Posterior cingulate gyrus (tissue), 11 donors: ENCODE data around the gene DAPK1.
"Not testable (repeated sequence)": the region's sequence is repeated elsewhere in the genome, so short reads cannot be mapped to it uniquely, and the experiment has no call there.

ENCODE experiments used
- DNase-seq, 10 donors: peaks; one replicate each; pipeline versions ENCODE4 v3.0.0 to v3.0.0-alpha.2; 2020 to 2021; ENCODE audit warnings: mixed read lengths in 3 of 10
- intact Hi-C: fragments of 100-400 bp; cut with DNase I; formaldehyde crosslinking; loops from one replicate; pipeline ENCODE4 v1.15.1; 2023

The DAPK1 gene

GRCh38 chr9:87535817-87536539 is 38.3 kb downstream of the DAPK1 start:
- intact Hi-C loops: no loop called here
- no peak for DNase-seq

DNA sequence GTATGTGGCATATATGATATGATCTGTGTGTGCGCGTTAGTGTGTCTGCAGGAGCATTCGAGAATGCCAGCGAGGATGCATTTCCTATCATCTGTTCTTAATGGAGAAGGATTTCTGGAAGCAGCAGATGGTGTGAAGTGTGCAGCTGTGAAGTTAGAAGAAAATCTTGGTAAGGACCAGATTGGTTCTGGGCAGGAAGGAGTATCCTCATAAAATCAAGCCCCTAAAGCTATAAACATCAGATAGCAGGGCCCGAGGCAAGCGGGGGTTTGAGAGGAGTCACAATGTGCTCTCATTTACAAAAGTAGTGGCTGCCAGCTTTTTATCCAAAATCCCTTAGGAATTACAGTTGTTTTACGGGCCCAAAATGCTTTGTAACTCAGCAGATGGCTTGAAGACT is 40.0 kb downstream of the DAPK1 start:
- DNase-seq: no peak
- intact Hi-C loops: no loop called here

GRCh38 chr9:87540444-87541105 is 42.9 kb downstream of the DAPK1 start:
- intact Hi-C loops: no loop called here
- DNase-seq: no peak

DNA sequence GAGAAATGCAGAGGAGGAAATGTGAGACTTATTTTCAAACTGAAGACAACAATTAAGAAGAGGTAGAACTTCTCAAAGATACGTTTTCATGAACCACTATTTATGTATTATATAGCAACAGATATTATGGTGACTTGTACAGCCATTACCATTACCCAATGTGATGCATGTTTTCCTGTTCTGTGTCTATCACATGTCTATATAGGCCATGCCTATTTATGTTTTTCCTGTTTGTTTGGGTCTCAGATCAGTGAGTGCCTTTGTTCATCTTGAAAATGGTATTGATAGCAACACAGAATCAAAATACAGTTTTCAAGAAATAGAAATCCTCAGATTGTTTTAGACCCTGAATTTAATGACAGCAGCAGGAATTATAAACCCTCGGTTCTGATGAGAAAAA is 44.0 kb downstream of the DAPK1 start:
- DNase-seq: no peak
- intact Hi-C loops: no loop called here

- DNase-seq: no peak
- intact Hi-C loops: no loop called here
These were observed 44.5 kb downstream of the DAPK1 start for GRCh38 chr9:87542141-87542540.

GRCh38 chr9:87543251-87543650 is 45.6 kb downstream of the DAPK1 start:
- intact Hi-C loops: no loop called here
- DNase-seq: no peak

DNA sequence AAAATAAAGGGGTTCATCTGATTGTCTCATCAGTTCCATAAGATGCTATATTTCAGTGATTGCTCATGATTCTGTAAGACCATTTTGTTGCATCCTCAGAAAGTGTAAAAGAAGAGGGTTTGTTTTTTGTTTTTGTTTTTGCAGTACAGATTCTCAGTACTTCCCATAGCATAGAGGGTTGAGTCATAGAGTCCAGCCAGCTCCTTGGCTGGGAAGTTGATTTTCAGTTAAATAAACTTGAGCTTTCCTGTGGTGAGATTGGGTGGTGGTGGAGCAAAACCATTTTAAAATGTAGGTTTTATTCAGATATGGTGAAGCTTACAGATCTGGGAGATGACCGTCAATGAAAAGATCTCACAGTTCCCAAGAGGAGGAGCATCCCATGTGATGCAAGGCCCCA is 48.2 kb downstream of the DAPK1 start:
- no peak for DNase-seq
- intact Hi-C loops: no loop called here

GRCh38 chr9:87546704-87547103 is 49.0 kb downstream of the DAPK1 start:
- DNase-seq: no peak
- intact Hi-C loops: no loop called here

GRCh38 chr9:87547671-87548081 is 50.0 kb downstream of the DAPK1 start:
- intact Hi-C loops: no loop called here
- no peak for DNase-seq

- DNase-seq: no peak
- intact Hi-C loops: no loop called here
These were observed 50.5 kb downstream of the DAPK1 start for GRCh38 chr9:87548159-87548558.

- intact Hi-C loops, DNase-seq: not testable (repeated sequence)
These were observed 51.4 kb downstream of the DAPK1 start for GRCh38 chr9:87549088-87549487.

- no peak for DNase-seq
- intact Hi-C loops: no loop called here
These were observed 52.1 kb downstream of the DAPK1 start for GRCh38 chr9:87549791-87550190.

GRCh38 chr9:87550253-87550954 is 52.7 kb downstream of the DAPK1 start:
- DNase-seq: no peak
- intact Hi-C loops: no loop called here

DNA sequence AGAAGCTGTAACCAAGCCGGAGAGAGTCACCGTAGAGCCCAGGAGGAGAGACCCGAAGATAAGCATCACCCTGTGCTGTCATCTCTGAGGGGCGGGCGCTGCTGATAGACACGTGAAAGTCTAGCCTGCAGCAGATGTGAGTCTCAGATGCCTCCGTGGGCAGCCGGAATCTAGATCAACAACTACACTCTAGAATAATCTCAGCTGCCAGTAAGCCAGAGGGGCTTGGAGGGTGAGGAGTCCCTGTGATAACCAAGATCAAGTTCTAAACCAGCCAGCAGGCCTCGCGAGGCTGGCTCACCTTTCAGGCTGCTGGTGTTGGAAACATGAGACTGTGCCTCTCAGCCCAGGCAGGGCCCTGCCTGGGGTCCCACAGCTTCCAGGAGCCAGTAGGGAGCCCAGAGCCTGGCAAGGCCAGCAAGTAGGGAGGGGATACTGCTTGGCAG is 54.1 kb downstream of the DAPK1 start:
- intact Hi-C loops: no loop called here

GRCh38 chr9:87554171-87554910 is 56.7 kb downstream of the DAPK1 start:
- no peak for DNase-seq
- intact Hi-C loops: no loop called here

More for the DNA sequence above, 54.1 kb downstream of the DAPK1 start:
- DNase-seq: peak in 2 of 10 donors; percentile 21 to 87

GRCh38 chr9:87554976-87555375 is 57.3 kb downstream of the DAPK1 start:
- DNase-seq: no peak
- intact Hi-C loops: no loop called here

- no peak for DNase-seq
- intact Hi-C loops: no loop called here
These were observed 58.4 kb downstream of the DAPK1 start for GRCh38 chr9:87556039-87556438.

DNA sequence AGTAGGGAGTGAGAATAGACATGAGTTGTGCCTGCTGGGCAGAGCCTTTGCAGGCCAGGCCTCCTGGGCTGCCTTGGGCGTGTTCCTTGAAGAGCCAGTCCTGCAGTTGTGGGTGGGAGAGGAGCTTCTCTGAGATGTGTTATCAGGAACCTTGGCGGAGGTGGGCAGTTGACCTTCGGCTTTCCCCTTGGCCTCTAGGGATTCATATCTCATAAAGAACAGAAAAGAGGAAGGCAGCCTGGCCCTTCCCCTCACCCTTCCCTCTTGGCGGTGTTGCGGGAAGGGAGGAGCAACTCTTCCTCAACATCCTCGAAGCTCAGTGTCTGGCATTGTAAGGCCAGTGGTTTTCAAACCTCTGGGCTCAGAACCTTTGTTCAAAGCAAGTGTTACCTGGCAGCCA is 59.2 kb downstream of the DAPK1 start:
- no peak for DNase-seq
- intact Hi-C loops: no loop called here

DNA sequence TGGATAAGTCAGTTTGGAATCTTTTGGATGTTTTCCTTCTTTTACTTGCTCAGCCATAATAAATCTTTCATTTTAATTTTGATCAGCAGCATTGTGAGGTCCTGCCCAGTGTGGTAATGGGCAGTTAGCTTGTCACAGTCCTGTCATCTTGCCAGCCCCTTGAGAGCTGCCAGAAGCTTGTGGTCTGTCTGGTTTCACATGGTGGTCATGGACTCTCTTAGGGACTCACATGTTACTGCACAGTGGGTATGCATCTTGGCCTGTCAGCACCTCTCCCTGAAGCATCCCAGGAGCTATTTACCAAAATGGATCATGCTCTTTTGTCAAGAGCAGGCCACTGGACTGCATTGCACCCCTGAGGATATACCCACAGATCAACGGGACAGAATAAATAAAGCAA is 60.3 kb downstream of the DAPK1 start:
- intact Hi-C loops: no loop called here
- no peak for DNase-seq

GRCh38 chr9:87558606-87559190 is 61.0 kb downstream of the DAPK1 start:
- intact Hi-C loops: no loop called here
- no peak for DNase-seq

DNA sequence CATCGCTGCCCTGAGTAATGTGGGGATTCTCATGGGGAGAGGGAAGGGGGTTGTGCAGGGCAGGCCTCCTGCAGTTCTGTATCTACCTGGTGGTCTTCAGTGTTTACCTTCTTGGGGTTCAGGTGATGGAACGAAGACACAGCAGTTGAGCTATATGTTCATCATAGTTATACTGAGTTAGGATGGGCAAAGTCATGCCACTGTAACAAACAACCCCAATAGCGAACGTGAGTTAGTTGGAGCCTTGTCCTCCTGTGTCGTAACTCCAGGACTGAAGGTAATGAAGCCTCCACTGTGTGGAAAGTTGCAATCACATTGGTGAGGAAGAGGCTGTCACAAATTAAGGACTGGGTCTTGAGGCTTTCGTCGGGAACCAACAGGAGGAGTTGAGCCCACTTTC is 64.4 kb downstream of the DAPK1 start:
- intact Hi-C loops: no loop called here
- DNase-seq: no peak
